Measurements from ENCODE around the gene PAK1.

DNA sequence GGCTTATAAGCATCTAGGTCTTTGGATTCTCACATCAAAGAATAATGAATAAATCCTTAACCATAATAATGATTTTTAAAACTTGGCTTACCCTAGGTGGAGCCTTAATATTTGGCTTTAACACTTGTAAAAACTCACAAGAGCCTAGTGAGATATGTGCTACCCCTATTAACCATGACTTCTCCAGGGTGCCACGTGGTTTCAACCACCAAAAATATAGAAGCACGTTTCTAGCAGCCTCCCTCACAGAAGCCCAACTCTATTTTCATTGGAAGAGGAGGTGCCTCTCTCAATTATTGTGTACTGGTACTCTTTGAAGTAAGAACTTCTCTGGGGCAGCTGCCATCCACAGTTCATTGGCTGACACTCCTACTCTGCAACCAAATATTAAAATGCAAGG, 125.9 kb downstream of the PAK1 start:
- no peak for TF ChIP-seq TAF1 (IDR thresholded peaks at IDR 0.05; ENCODE audit: low read depth)
- no peak for TF ChIP-seq TEAD4 (IDR thresholded peaks at IDR 0.05)
- TF ChIP-seq EGR1 (IDR thresholded peaks at IDR 0.05), result no peak
- TF ChIP-seq, protein P1, sequence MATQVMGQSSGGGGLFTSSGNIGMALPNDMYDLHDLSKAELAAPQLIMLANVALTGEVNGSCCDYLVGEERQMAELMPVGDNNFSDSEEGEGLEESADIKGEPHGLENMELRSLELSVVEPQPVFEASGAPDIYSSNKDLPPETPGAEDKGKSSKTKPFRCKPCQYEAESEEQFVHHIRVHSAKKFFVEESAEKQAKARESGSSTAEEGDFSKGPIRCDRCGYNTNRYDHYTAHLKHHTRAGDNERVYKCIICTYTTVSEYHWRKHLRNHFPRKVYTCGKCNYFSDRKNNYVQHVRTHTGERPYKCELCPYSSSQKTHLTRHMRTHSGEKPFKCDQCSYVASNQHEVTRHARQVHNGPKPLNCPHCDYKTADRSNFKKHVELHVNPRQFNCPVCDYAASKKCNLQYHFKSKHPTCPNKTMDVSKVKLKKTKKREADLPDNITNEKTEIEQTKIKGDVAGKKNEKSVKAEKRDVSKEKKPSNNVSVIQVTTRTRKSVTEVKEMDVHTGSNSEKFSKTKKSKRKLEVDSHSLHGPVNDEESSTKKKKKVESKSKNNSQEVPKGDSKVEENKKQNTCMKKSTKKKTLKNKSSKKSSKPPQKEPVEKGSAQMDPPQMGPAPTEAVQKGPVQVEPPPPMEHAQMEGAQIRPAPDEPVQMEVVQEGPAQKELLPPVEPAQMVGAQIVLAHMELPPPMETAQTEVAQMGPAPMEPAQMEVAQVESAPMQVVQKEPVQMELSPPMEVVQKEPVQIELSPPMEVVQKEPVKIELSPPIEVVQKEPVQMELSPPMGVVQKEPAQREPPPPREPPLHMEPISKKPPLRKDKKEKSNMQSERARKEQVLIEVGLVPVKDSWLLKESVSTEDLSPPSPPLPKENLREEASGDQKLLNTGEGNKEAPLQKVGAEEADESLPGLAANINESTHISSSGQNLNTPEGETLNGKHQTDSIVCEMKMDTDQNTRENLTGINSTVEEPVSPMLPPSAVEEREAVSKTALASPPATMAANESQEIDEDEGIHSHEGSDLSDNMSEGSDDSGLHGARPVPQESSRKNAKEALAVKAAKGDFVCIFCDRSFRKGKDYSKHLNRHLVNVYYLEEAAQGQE (IDR thresholded peaks at IDR 0.05; ENCODE audit: low read depth), result no peak
